ENCODE results near the gene PFKL. TPM values are rescaled to one million over a fixed set of nuclear protein-coding genes. Genes with fewer than 3 reads are reported as not detected.
"Not testable (repeated sequence)": the region's sequence is repeated elsewhere in the genome, so short reads cannot be mapped to it uniquely, and the experiment has no call there.

The PFKL gene
- total RNA-seq, 1 donor from 2014 or later: 316 TPM

- DNase-seq: no peak
These were observed 20.2 kb upstream of the PFKL start for GRCh38 chr21:44279354-44280260.

DNA sequence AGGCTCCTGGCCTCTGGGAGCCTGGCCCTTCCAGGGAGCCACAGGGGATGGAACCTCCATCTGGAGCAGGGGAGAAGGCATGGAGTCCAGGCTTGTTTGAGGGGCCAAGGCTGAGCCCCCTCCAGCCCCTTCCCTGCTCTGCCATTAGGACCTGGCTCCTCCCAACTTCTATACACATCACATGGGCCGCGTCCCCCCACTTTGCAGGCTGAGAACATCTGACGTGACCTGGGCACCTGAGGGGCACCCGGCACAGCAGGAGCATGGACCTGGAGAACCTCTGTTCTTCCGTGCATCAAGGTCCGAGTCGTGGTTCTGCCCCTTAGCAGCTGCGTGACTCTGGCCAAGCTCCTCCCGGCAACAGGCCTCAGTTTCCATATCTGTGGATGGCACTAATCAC lies 18.1 kb upstream of the PFKL start:
- DNase-seq: no peak

DNA sequence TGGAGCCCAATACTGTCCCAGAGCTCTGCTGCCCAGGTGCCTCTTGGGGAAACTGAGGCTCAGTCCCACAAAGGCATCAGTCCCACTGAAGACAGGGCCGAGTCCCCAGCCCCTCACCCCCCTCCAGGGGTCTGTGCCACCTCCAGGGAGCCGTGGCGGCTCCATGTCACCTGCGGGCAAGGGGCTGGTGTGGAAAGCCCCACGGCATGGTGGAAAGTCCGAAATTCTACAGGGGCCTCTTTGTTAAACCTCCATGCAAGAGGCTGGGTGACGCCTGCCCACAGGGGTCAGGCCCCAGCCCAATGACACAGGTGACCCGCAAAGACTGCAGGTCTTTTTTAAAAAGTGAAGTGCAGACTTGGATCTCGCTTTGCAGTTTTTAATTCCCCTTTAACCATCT lies 17.5 kb upstream of the PFKL start:
- DNase-seq: no peak

- DNase-seq: not testable (repeated sequence)
These were observed 16.6 kb upstream of the PFKL start for GRCh38 chr21:44283211-44283785.

- no peak for DNase-seq
These were observed 15.9 kb upstream of the PFKL start for GRCh38 chr21:44283948-44284347.

DNA sequence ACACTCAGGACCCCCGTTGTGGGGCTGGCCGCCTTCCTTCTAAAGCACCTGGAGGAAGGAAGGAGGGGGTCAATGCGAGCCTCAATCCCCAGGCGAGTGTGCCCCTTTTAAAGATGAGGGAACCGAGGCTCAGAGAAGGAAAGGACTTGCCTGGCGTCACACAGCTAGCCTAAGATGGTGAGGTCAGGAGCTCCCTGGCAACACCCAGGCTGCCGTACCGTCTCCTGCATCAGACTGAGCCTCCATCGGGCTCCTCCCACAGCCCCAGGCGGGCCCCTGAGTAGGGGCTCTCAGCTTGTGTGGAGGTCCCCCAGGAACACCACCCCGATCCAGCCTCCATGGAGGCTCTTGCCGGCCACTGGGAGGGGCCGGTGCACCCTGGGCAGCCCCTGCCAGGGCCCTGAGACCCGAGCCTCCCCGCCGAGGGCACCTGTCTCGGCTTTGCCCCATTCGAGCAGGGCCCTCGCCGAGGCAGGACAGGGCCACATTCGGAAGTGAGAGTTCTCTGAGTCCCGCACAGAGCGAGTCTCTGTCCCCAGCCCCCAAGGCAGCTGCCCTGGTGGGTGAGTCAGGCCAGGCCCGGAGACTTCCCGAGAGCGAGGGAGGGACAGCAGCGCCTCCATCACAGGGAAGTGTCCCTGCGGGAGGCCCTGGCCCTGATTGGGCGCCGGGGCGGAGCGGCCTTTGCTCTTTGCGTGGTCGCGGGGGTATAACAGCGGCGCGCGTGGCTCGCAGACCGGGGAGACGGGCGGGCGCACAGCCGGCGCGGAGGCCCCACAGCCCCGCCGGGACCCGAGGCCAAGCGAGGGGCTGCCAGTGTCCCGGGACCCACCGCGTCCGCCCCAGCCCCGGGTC lies 14.5 kb upstream of the PFKL start, which contains the start of gene AIRE:
TSS of gene AIRE (plus strand) at position 739 of the 855 bp plus-strand sequence. CDS start 131 bp downstream, outside the sequence.
- peak; percentile 21 for DNase-seq

DNA sequence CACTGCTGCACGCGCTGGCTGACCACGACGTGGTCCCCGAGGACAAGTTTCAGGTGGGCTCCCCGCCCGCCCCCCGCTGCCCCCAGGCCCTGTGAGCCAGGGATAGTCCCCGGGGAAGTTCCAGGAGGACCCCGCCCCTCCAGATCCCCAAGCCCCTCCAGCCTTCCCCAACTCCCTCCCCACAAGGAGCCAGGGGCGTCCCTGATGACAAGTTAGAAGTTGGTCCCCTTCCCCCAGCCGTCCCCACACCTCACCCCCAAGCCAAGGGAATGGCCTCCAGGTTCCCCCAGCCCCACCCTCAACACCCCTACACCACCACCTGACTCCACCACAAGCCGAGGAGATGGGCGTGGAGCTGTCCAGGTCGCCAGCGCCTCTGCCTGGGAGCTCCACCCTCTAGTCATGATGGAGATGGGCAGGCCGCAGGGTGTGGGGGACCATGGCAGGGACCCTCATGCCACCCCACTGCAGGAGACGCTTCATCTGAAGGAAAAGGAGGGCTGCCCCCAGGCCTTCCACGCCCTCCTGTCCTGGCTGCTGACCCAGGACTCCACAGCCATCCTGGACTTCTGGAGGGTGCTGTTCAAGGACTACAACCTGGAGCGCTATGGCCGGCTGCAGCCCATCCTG lies 13.7 kb upstream of the PFKL start:
- no peak for DNase-seq

GRCh38 chr21:44286716-44287632 lies 12.9 kb upstream of the PFKL start:
- DNase-seq: no peak

- DNase-seq: no peak
These were observed 11.4 kb upstream of the PFKL start for GRCh38 chr21:44288251-44289110.

DNA sequence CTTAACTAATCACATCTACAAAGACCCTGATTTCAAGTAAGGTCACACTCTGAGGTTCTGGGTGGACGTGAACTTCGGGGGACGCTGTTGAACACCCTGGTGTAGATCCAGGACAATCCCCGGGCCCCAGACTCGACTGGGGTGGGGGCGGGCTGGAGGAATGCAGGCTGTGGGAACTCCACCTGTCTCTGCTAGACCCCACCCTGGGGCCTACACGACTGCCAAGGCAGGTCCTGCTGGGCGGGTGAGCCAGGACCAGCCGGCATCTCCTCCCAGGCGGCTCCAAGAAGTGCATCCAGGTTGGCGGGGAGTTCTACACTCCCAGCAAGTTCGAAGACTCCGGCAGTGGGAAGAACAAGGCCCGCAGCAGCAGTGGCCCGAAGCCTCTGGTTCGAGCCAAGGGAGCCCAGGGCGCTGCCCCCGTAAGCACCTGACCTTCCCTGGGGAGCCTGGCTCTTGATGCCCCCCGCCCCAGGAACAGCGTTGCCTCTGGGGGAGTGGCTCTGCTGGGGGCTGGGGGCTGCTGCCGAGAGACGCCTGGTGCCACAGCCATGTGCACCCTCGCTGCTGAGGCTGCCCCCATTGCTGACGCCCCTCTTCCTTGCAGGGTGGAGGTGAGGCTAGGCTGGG lies 10.4 kb upstream of the PFKL start:
- DNase-seq: no peak

- no peak for DNase-seq
These were observed 9.4 kb upstream of the PFKL start for GRCh38 chr21:44290327-44291077.

DNA sequence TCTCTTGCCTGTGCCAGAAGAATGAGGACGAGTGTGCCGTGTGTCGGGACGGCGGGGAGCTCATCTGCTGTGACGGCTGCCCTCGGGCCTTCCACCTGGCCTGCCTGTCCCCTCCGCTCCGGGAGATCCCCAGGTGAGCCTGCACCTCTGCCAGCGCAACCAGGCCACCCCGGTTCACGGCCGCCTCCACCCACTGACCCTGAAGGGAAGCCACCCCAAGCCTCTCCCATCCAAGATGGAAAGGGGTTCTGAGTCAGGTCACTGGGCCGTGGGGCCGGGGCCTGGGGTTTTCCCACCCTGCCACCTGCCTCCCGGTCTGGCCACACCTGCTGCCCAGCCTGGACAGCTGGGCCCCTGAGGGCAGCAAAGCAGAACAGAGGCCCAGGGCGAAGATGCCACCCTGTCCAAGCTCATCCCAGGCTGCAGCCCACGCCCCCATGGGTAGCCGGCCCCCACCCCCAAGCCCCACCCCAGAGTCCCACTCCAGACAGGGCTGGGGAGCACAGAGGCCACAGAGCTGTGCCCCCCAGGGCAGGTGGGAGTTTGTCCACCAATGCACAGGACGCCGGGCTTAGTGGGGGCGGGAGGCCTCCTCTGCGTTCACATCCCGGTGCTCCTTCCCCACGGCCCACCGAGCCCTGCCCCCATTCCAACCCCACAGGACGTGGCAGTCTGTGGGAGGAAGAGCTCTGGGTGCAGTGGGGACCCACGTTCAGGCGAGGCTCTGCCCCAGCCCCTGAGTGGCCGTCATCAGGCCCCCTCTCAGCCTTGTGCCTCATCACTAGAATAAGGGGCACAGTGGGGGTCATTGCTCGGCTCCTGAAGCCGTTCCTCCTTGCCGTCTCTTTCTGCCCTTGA lies 8.5 kb upstream of the PFKL start:
- no peak for DNase-seq

DNA sequence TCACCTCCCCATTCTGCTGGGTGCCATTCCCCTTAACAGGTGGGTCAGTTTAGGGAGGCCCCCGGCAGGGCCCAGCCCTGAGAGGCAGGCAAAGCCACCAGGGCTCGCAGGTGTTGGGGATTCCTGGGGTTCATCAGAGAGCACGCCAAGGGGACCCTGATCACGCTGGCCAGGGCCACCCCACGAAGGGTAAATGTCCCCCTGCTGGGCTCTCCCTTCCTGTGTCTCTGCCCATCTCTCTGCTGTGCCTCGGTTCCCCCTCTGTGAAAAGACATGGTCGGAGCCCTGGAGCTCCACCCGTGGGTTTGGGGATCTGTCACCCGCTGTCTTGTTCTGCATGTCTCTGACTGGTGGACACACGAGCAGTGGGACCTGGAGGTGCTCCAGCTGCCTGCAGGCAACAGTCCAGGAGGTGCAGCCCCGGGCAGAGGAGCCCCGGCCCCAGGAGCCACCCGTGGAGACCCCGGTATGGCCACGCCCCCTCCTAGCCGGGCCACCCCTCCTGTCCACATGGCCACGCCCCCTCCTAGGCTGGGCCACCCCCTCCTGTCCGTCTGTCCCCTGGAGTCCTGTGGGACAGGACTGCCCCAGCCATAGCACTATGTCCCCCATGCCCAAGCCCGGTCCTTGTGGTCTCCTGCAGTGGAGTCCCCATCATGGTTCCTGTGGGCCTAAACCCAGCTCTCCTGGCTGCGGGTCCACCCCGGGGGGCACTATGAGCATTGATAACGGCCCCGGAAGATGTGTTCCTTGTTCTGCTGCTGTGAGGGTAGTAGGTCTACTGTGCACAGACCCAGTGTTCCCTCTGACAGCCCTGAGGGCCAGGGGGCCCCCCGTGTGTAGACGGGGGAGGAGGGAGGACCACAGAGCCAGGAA lies 7.7 kb upstream of the PFKL start:
- no peak for DNase-seq

DNA sequence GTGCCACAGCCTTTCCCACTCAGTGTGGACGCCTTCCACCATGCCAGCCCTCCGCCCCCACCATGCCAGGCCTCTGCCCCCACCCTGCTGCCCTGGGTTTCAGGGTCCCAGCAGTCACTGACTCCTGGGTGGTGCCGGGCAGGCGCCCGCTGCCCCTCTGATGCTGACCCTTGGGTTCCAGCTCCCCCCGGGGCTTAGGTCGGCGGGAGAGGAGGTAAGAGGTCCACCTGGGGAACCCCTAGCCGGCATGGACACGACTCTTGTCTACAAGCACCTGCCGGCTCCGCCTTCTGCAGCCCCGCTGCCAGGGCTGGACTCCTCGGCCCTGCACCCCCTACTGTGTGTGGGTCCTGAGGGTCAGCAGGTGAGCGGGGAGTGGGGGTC lies 7.0 kb upstream of the PFKL start:
- no peak for DNase-seq

GRCh38 chr21:44293551-44294231 lies 6.2 kb upstream of the PFKL start:
- no peak for DNase-seq

GRCh38 chr21:44294391-44295162 lies 5.3 kb upstream of the PFKL start:
- peak; percentile 23 for DNase-seq
